CD4-positive, alpha-beta T cell (primary cell): ENCODE results near the gene TNRC6A. TPM values are rescaled to one million over a fixed set of nuclear protein-coding genes. Genes with fewer than 3 reads are reported as not detected.
"Not testable (repeated sequence)": the region's sequence is repeated elsewhere in the genome, so short reads cannot be mapped to it uniquely, and the experiment has no call there.

Source experiments
- ATAC-seq: fragments of 200-7000 bp; cut with Tn5 transposase; one replicate; pipeline ENCODE4 v1.10.0; 2022; ENCODE audit warnings: mild to moderate bottlenecking; ENCODE audit not compliant: poor library complexity
- CTCF ChIA-PET: fragments of 350-600 bp; sonication (Branson Sonifier 250); formaldehyde crosslinking; loops from one replicate; lab custom pipeline; 2021; ENCODE audit warnings: antibody characterized with exemption, inconsistent platforms; lab: Charles Lee
- POLR2A ChIA-PET: fragments of 350-600 bp; sonication (Branson Sonifier 250); formaldehyde crosslinking; loops from one replicate; lab custom pipeline; 2021; ENCODE audit warnings: antibody characterized with exemption, inconsistent platforms; lab: Charles Lee
- DNase-seq, 14 experiments: peaks; one replicate each; pipeline ENCODE4 v3.0.0-alpha.2; 2013 to 2020; ENCODE audit warnings: mixed read lengths in 2 of 14
- H3K27ac ChIP-seq, 2 donors: one replicate each; pipeline versions ENCODE4 v1.5.1 to v1.7.0; 2013; ENCODE audit warnings: low read length in 2 of 2, low read depth in 1 of 2, mild to moderate bottlenecking in 1 of 2
- H3K27me3 ChIP-seq, 2 experiments: 1 replicate in 1 of 2; 2 replicates in 1 of 2; pipeline versions ENCODE4 v1.6.1 to v1.7.0; 2013; ENCODE audit warnings: low read length in 2 of 2, control low read depth in 1 of 2, mild to moderate bottlenecking in 1 of 2, moderate library complexity in 1 of 2; ENCODE audit not compliant: insufficient read depth in 2 of 2, control insufficient read depth in 1 of 2
- H3K36me3 ChIP-seq: one replicate; pipeline ENCODE4 v1.6.1; 2013; ENCODE audit warnings: low read length, control low read depth; ENCODE audit not compliant: insufficient read depth
- H3K4me1 ChIP-seq: one replicate; pipeline ENCODE4 v1.6.1; 2013; ENCODE audit warnings: low read length, control low read depth; ENCODE audit not compliant: insufficient read depth
- H3K4me3 ChIP-seq: one replicate; pipeline ENCODE4 v1.5.1; 2013; ENCODE audit warnings: mild to moderate bottlenecking, low read length, moderate library complexity
- H3K9me3 ChIP-seq, 2 experiments: 1 replicate in 1 of 2; 2 replicates in 1 of 2; pipeline versions ENCODE4 v1.6.1 to v1.7.0; 2013; ENCODE audit warnings: low read length in 2 of 2, mild to moderate bottlenecking in 2 of 2, control low read depth in 1 of 2, moderate library complexity in 1 of 2; ENCODE audit not compliant: control insufficient read depth in 1 of 2, insufficient read depth in 1 of 2
- H3K27ac Mint-ChIP-seq: one replicate; pipeline ENCODE4 v1.8.0; 2020; ENCODE audit warnings: mixed read lengths
- H3K27me3 Mint-ChIP-seq: one replicate; pipeline ENCODE4 v1.8.0; 2021; ENCODE audit warnings: mixed read lengths
- H3K36me3 Mint-ChIP-seq: one replicate; pipeline ENCODE4 v1.8.0; 2021; ENCODE audit warnings: low read depth, mixed read lengths
- H3K4me1 Mint-ChIP-seq: one replicate; pipeline ENCODE4 v1.8.0; 2021; ENCODE audit warnings: low read depth, mixed read lengths
- H3K4me3 Mint-ChIP-seq: one replicate; pipeline ENCODE4 v1.8.0; 2020; ENCODE audit warnings: mild to moderate bottlenecking, mixed read lengths
- H3K9me3 Mint-ChIP-seq: one replicate; pipeline ENCODE4 v1.8.0; 2020; ENCODE audit warnings: mixed read lengths
- CTCF ChIP-seq: fragments of 200-600 bp; IDR thresholded peaks from one replicate; pipeline ENCODE4 v1.8.0; 2022; ENCODE audit warnings: antibody characterized with exemption, mild to moderate bottlenecking
- intact Hi-C, 2 experiments: fragments of 100-400 bp; cut with DNase I in 1 of 2; cut with micrococcal nuclease in 1 of 2; formaldehyde crosslinking; loops; one replicate each; pipeline versions ENCODE4 v1.15.1 to v1.9.0; 2023 to 2025; cut with DNase I, micrococcal nuclease
- total RNA-seq, 174 experiments: library from RNA in 2 of 174; stranded (reverse) in 2 of 174; gene quantifications; one replicate each; pipeline ENCODE4 v1.2.3 and lab custom pipeline; 2021 to 2026

TNRC6A gene
- total RNA-seq, 2 experiments from 2014 or later, result 70.4 to 74.6 TPM

GRCh38 chr16:24699151-24699723 lies 30.2 kb upstream of the TNRC6A start:
- TF ChIP-seq CTCF, result no peak
- Histone ChIP-seq H3K4me3 (no peak overlapping the region), H3K4me1 (no peaks in the 10 kb centered on the region), H3K36me3 (no peaks in the 10 kb centered on the region), H3K27me3 (no peaks in the 10 kb centered on the region), H3K27ac (no peak overlapping the region), H3K9me3 (peaks cover 0 to 4% of the 10 kb centered on the region in 2 experiments)
- Mint-ChIP-seq H3K4me1 (no peaks in the 10 kb centered on the region), H3K27me3 (peaks cover 5% of the 10 kb centered on the region), H3K36me3 (no peaks in the 10 kb centered on the region), H3K9me3 (no peaks in the 10 kb centered on the region), H3K4me3 (no peak overlapping the region), H3K27ac (no peak overlapping the region)
- intact Hi-C loops, result no loop called here
- ATAC-seq, result no peak
- ChIA-PET CTCF (no interaction called here), POLR2A (no interaction called here)
- DNase-seq, result no peak

- H3K27ac ChIP-seq, result no peak overlapping the region
- ChIA-PET CTCF (no interaction called here), POLR2A (interaction anchor here (0.7 kb wide), 1 partner anchor 578 kb away, joined by 3 read pairs; no protein-coding TSS in a partner anchor)
- H3K9me3 ChIP-seq, result peaks cover 0 to 4% of the 10 kb centered on the region in 2 experiments
- no peaks in the 10 kb centered on the region for H3K36me3 ChIP-seq
- no peaks in the 10 kb centered on the region for H3K4me1 Mint-ChIP-seq
- H3K27ac Mint-ChIP-seq, result no peak overlapping the region
- intact Hi-C loops, result no loop called here
- no peak overlapping the region for H3K4me3 Mint-ChIP-seq
- peaks cover 5% of the 10 kb centered on the region for H3K27me3 Mint-ChIP-seq
- H3K4me3 ChIP-seq, result no peak overlapping the region
- no peak for DNase-seq
- no peaks in the 10 kb centered on the region for H3K27me3 ChIP-seq
- no peaks in the 10 kb centered on the region for H3K9me3 Mint-ChIP-seq
- H3K4me1 ChIP-seq, result no peaks in the 10 kb centered on the region
- no peaks in the 10 kb centered on the region for H3K36me3 Mint-ChIP-seq
- no peak for ATAC-seq
- TF ChIP-seq CTCF, result no peak
Observed at GRCh38 chr16:24700549-24701392, 28.7 kb upstream of the TNRC6A start.

GRCh38 chr16:24701521-24701951 lies 27.9 kb upstream of the TNRC6A start:
- H3K4me1 ChIP-seq, result no peaks in the 10 kb centered on the region
- no peak for TF ChIP-seq CTCF
- intact Hi-C loops, result no loop called here
- no peak overlapping the region for H3K27ac ChIP-seq
- H3K27me3 Mint-ChIP-seq, result peaks cover 5% of the 10 kb centered on the region
- H3K4me3 ChIP-seq, result no peak overlapping the region
- no peak for DNase-seq
- POLR2A ChIA-PET, result interaction anchor here (0.7 kb wide), 1 partner anchor 578 kb away, joined by 3 read pairs; no protein-coding TSS in a partner anchor
- no peak for ATAC-seq
- H3K4me3 Mint-ChIP-seq, result no peak overlapping the region
- H3K9me3 Mint-ChIP-seq, result no peaks in the 10 kb centered on the region
- no peaks in the 10 kb centered on the region for H3K36me3 ChIP-seq
- CTCF ChIA-PET, result no interaction called here
- no peak overlapping the region for H3K27ac Mint-ChIP-seq
- H3K36me3 Mint-ChIP-seq, result no peaks in the 10 kb centered on the region
- H3K9me3 ChIP-seq, result peaks cover 0 to 4% of the 10 kb centered on the region in 2 experiments
- no peaks in the 10 kb centered on the region for H3K27me3 ChIP-seq
- no peaks in the 10 kb centered on the region for H3K4me1 Mint-ChIP-seq

- ATAC-seq, H3K36me3 Mint-ChIP-seq, H3K27me3 Mint-ChIP-seq, H3K9me3 Mint-ChIP-seq, DNase-seq, H3K4me1 Mint-ChIP-seq, H3K27ac ChIP-seq, H3K4me3 ChIP-seq, H3K27ac Mint-ChIP-seq, CTCF ChIA-PET, H3K4me3 Mint-ChIP-seq, H3K9me3 ChIP-seq, intact Hi-C loops, H3K27me3 ChIP-seq, H3K36me3 ChIP-seq, H3K4me1 ChIP-seq: not testable (repeated sequence)
- POLR2A ChIA-PET, result interaction anchor here (0.6 to 0.7 kb wide), 2 partner anchors 14 to 23 kb away, joined by 3 read pairs; no protein-coding TSS in a partner anchor
Observed at GRCh38 chr16:24707760-24708159, 21.7 kb upstream of the TNRC6A start.
